DOHH2 (cell line): ENCODE data around the gene ITGA8.

Experiments used
- H3F3A ChIP-seq: fragments of 200-600 bp; sonication (generic), shearing (Covaris generic); 2 replicates; pipeline ENCODE4 v1.6.0; 2016; ENCODE audit warnings: antibody characterized with exemption, mild to moderate bottlenecking; ENCODE audit not compliant: control insufficient read depth, insufficient read depth
- H3K27ac ChIP-seq: fragments of 200-600 bp; sonication (generic); 2 replicates; pipeline ENCODE4 v1.5.1; 2014; ENCODE audit warnings: low read depth, mild to moderate bottlenecking, low read length, moderate library complexity
- H3K27me3 ChIP-seq: fragments of 200-600 bp; sonication (generic); 2 replicates; pipeline ENCODE4 v1.6.1; 2014; ENCODE audit warnings: mild to moderate bottlenecking, low read length, mixed read lengths; ENCODE audit not compliant: control insufficient read depth
- H3K36me3 ChIP-seq: fragments of 200-600 bp; sonication (generic); 2 replicates; pipeline ENCODE4 v1.6.1; 2014; ENCODE audit warnings: mild to moderate bottlenecking, low read length, moderate library complexity, mixed read lengths; ENCODE audit not compliant: control insufficient read depth
- H3K4me1 ChIP-seq: fragments of 200-600 bp; sonication (generic); 2 replicates; pipeline ENCODE4 v1.6.1; 2014; ENCODE audit warnings: mild to moderate bottlenecking, low read length, mixed read lengths; ENCODE audit not compliant: control insufficient read depth
- H3K4me2 ChIP-seq: fragments of 200-600 bp; sonication (generic); 2 replicates; pipeline ENCODE4 v1.6.0; 2014; ENCODE audit warnings: mild to moderate bottlenecking, low read length, moderate library complexity
- H3K4me3 ChIP-seq: fragments of 200-600 bp; sonication (generic); 2 replicates; pipeline ENCODE4 v1.5.1; 2014; ENCODE audit warnings: mild to moderate bottlenecking, low read length, mixed read lengths
- H3K79me2 ChIP-seq: fragments of 200-600 bp; sonication (generic); 2 replicates; pipeline ENCODE4 v1.6.1; 2014; ENCODE audit warnings: mild to moderate bottlenecking, low read length, mixed read lengths; ENCODE audit not compliant: control insufficient read depth
- H3K9me2 ChIP-seq: fragments of 200-600 bp; sonication (generic); replicated peaks from 2 replicates; pipeline ENCODE4 v1.6.1; 2014; ENCODE audit warnings: mild to moderate bottlenecking, low read length, mixed read lengths; ENCODE audit not compliant: control insufficient read depth
- H3K9me3 ChIP-seq: fragments of 200-600 bp; sonication (generic); 2 replicates; pipeline ENCODE4 v1.6.1; 2014; ENCODE audit warnings: antibody characterized with exemption, low read length, mixed read lengths; ENCODE audit not compliant: control insufficient read depth, insufficient read depth
- H4K20me1 ChIP-seq: fragments of 200-600 bp; sonication (generic); 2 replicates; pipeline ENCODE4 v1.6.0; 2014; ENCODE audit warnings: low read depth, mild to moderate bottlenecking, antibody characterized with exemption, low read length, moderate library complexity; ENCODE audit not compliant: control insufficient read depth, insufficient read depth
- CTCF ChIP-seq: fragments of 200-600 bp; sonication (generic); IDR thresholded peaks from one replicate; pipeline ENCODE4 v1.5.1; 2014; ENCODE audit warnings: antibody characterized with exemption, mild to moderate bottlenecking, low read depth, low read length; ENCODE audit not compliant: poor library complexity, severe bottlenecking
- EZH2phosphoT487 ChIP-seq: fragments of 200-600 bp; sonication (generic); IDR thresholded peaks from 2 replicates; pipeline ENCODE4 v1.6.1; 2017; ENCODE audit warnings: borderline replicate concordance, mild to moderate bottlenecking, antibody characterized with exemption, low read length, moderate library complexity, mixed read lengths

Gene ITGA8

GRCh38 chr10:15494850-15495506 lies 224.7 kb downstream of the ITGA8 start:
- no peaks in the 10 kb centered on the region for H3K9me3 ChIP-seq
- H3F3A ChIP-seq, result no peaks in the 10 kb centered on the region
- no peak overlapping the region for H3K4me2 ChIP-seq
- H4K20me1 ChIP-seq, result no peaks in the 10 kb centered on the region
- H3K36me3 ChIP-seq, result no peaks in the 10 kb centered on the region
- no peak overlapping the region for H3K27ac ChIP-seq
- H3K4me1 ChIP-seq, result no peaks in the 10 kb centered on the region
- TF ChIP-seq EZH2phosphoT487 (no peak), CTCF (no peak)
- no peaks in the 10 kb centered on the region for H3K9me2 ChIP-seq
- H3K27me3 ChIP-seq, result no peaks in the 10 kb centered on the region
- H3K4me3 ChIP-seq, result no peak overlapping the region
- no peaks in the 10 kb centered on the region for H3K79me2 ChIP-seq

- no peaks in the 10 kb centered on the region for H3K4me1 ChIP-seq
Observed at GRCh38 chr10:15491856-15492642, 227.7 kb downstream of the ITGA8 start.

GRCh38 chr10:15489431-15489830 lies 230.3 kb downstream of the ITGA8 start:
- H3K79me2 ChIP-seq, result no peaks in the 10 kb centered on the region
- H3K27me3 ChIP-seq, result no peaks in the 10 kb centered on the region
- no peak overlapping the region for H3K27ac ChIP-seq
- TF ChIP-seq EZH2phosphoT487 (no peak), CTCF (no peak)
- H3K36me3 ChIP-seq, result no peaks in the 10 kb centered on the region
- H3K4me2 ChIP-seq, result no peak overlapping the region
- H3K4me1 ChIP-seq, result no peaks in the 10 kb centered on the region
- no peaks in the 10 kb centered on the region for H3K9me3 ChIP-seq
- H3F3A ChIP-seq, result no peaks in the 10 kb centered on the region
- no peaks in the 10 kb centered on the region for H3K9me2 ChIP-seq
- no peaks in the 10 kb centered on the region for H4K20me1 ChIP-seq
- no peak overlapping the region for H3K4me3 ChIP-seq

More at GRCh38 chr10:15491856-15492642, 227.7 kb downstream of the ITGA8 start:
- Histone ChIP-seq H3K4me3 (no peak overlapping the region), H3K27ac (no peak overlapping the region), H3K9me2 (no peaks in the 10 kb centered on the region), H3K36me3 (no peaks in the 10 kb centered on the region), H3K79me2 (no peaks in the 10 kb centered on the region), H4K20me1 (no peaks in the 10 kb centered on the region), H3K27me3 (no peaks in the 10 kb centered on the region), H3F3A (no peaks in the 10 kb centered on the region), H3K4me2 (no peak overlapping the region), H3K9me3 (no peaks in the 10 kb centered on the region)
- no peak for TF ChIP-seq EZH2phosphoT487
- no peak for TF ChIP-seq CTCF
